Fibroblast of skin of scalp (primary cell): ENCODE data around the gene TARS2.

Source experiments
- DNase-seq: peaks from one replicate; pipeline ENCODE4 v3.0.0-alpha.2; 2013

Gene TARS2

GRCh38 chr1:150511551-150511950 is 24.3 kb downstream of the TARS2 start:
- DNase-seq: no peak

- DNase-seq: no peak
These were observed 24.9 kb downstream of the TARS2 start for GRCh38 chr1:150511985-150512660.

DNA sequence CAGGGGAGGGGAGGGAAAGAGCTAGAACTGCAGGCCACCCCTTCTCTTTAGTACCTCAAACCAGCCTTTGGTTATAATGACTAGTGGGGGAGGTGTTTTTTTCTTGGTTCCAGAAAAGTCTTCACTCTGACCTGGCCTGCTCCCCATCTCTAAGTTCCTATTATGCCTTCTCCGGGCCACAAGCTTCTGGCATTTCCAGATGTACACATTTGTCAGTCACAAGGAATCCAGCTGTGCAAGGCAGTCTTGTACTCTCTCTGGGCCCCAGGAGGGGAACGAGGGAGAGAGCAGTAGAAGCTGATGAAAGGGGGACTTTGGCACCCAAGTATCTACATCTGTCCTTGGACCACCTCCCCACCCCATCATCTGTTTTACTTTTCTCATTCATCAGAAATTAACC is 25.6 kb downstream of the TARS2 start:
- no peak for DNase-seq

GRCh38 chr1:150513351-150513791 is 26.2 kb downstream of the TARS2 start:
- DNase-seq: no peak

DNA sequence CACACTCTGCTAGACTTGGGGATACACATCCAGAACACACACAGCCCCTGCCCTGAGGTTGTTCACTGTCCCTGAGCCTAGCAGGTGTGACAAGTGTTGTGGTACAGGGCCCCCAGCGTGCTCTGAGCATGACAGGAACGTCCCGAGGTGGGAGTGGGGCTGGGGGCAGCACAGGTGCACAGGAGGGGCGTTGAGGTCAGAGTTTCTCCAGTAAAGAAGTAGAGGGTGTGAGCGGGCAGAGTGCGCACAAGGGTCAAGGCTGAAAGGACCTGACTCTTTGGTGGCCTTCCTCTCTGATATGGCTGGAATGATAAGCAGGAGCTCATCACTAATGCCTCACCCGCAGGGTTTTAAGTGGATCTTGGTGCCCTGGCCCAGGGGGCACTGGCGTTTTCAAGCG is 27.0 kb downstream of the TARS2 start:
- DNase-seq: no peak

DNA sequence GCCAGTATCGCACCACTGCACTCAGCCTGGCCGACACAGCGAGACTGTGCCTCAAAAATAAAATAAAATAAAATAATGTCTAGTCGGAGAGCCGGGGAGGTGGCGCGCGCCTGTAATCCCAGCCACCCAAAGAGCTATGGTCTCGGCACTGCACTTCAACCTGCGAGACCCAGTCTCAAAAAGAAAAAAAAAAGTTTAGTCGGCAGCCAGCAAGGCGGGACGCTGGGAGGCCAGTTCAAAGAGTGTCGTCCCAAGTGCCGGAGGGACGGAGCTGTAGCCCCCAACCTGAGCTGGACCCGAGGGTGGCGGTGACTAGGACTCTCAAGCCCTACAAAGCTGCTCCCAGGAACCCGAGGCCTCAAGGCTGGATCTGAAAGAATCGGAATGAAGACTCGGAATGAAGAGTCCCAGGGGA is 27.7 kb downstream of the TARS2 start:
- DNase-seq: no peak

DNA sequence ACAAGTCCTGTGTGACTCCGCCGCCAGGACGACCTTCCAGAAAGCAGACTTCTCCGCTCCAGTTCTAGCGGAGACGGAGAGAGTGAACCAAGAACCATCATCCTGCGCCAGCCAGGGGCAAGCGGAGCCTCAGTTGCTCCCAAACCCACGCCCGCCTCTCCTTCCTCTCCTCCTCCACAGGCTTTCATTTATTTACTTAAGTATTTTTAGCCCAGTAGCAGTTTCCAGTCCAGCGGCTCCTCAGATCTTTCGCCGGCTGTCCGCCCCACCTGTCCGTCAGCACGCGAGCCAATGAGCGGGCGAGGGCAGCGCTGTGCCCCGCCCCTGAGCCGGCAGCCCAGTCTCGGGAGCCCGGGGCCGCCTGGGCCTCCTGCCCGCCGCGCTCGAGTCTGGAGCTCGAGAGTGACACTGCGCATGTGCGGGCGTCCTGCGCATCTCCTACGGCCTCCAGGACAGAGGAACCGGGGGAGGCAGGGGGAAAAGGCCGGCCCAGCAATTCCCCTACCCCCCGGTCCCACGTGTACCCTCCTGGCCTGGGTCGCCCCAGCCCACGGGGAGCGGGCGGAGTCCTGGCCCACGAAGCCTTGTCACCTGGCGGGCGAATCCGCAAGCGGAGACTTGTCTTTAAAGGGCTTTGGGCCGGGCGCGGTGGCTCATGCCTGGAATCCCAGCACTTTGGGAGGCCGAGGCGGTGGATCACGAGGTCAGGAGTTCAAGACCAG is 28.3 kb downstream of the TARS2 start, which contains the start of gene FALEC:
Gene FALEC, plus strand, starts transcription at position 425 of the 722 bp plus-strand sequence.
- DNase-seq: peak; percentile 97

- no peak for DNase-seq
These were observed 28.9 kb downstream of the TARS2 start for GRCh38 chr1:150516050-150516591.

GRCh38 chr1:150516616-150517015 is 29.4 kb downstream of the TARS2 start:
- DNase-seq: no peak

DNA sequence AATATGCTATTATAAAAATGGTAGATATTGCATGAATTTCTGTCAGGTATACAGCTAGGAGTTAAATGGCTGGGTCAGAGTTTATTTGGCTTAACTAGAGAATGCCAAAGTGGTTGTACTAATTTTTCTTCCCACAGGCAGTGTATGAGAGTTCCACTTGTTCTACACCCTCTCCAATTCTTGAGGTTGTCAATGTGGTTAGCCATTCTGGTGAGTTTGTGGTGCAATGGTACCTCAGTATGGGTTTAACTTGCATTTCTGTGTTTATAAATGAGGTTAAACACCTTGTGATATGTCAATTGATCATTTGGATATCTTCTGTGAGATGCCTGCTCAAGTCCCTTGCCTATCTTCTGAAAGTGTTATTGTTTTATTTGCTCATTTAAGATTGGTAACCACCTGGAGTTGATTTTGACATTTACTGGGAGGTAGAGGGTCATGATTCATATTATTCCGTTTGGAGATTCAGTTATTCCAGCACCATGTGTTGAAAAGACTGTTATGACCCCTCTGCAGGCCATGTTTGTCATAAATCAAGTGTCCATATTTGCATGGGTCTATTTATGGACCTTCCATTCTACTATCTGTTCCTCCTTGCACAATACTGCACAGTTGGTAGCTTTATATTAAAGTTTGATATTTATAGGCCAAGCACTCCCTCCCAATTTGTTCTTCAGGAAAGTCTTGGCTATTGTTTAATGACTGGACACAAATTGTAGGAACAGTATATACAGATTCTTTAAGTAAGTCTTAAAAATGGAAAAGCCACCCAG is 34.2 kb downstream of the TARS2 start:
- no peak for DNase-seq

GRCh38 chr1:150525348-150525747 is 38.1 kb downstream of the TARS2 start:
- no peak for DNase-seq

DNA sequence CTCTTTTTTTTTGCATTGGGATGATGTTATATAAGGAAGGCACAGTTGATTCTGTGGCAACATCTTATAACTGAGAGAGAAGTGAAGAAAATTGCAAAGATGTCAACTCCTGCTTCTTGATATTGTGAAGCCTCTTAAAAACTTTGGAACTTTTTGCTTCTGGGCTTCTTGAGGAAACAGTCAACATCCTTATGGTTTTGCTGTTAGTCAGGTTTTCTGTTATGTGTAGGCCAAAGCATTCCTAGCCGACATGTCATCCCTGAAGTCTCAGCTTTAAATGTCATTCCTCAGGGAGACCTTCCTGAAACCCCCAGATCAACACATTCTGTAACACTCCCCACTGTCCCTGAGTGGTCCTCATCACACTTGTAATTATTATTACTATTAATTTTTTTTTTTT is 41.0 kb downstream of the TARS2 start:
- peak; percentile 75 for DNase-seq

DNA sequence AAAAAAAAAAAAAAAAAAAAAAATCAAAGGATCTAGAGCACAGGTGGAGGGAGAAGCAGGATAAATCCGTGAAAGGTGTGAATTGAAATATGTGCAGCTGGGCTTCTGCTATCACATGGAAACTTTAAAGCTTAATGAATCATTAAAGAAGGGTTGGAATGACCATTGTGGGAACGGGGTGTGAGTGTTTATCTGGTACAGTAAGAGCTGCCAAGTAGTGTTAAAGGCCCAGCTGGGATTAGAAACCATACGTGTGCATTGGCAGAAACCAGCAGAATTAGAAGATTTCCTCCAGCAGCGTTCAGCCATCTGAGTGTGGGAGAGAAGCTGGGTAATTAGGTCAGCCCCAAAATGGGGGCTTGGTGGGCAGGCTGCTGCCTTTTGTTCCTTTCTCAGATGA is 41.8 kb downstream of the TARS2 start:
- no peak for DNase-seq

DNA sequence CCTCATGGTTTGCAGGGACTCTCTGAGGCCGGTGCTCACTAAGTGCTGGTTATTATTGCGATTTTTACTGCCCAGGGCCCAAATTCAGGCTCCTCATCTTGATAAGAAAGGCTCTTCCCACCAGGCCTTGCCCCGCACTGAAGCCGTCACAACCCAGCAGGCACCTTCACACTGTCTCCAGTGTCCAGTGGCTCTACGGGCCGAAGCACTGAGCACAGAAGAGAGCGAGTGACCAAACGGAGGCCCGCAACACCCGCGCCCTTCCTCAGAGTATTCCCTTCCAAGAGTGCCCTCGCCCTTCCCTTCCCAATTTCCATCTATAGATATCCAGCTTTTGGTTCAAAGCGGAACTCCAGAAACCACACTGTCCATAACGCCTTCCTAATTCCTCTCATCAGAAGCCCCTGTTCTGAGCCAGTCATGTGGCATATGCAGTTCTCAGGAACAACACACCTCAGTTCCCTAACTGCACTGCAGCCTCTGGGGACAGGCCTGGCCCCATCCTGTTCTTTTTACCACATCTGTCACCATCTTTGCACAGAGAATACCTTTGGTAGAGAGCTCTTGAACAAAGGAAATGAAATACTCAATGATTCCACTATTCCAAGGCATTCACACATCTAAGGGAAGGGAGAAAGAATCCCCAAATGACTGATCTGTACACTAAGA is 43.4 kb downstream of the TARS2 start:
- DNase-seq: no peak

DNA sequence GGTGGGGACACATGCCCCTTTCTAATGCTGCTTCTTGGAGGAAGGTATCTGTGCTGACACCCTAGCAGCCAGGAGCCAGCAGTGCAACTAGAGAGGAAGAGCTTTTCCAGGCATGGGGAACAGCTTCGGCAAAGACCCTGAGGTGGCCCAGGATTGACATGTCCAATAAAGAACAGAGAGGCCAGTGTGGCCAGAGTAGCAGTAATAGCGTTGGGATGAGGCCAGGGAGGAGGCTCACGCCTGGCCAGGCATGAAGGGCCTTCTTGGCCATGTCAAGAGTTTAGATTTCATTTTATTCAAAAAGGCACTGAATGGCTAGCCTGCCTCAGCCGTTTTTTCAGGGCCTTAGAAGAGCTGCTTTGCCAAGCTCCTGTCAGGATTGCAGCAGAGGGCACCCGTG is 45.6 kb downstream of the TARS2 start:
- DNase-seq: no peak

DNA sequence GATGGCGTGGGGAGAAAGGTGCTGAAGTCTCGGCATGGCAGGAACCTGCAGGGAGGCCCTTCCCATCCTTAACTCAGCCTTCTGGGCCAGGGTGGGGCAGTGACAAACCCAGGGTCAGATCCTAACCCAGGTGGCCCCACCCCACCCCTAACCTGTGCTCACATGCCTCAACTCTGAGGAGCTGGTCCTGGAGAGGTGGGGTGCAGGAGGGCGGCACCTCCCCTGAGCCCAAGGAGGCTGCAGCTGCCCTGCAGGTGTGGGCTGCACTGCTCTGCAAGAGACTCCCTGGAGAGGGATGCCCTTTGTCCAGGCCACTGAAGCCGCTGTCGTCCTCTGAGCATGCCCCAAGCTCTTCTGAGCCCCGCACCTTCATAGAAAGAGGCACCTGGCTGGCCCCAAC is 46.8 kb downstream of the TARS2 start:
- DNase-seq: no peak

- DNase-seq: peak; percentile 75
These were observed 48.5 kb downstream of the TARS2 start for GRCh38 chr1:150535511-150536287.

GRCh38 chr1:150536836-150537731 is 49.9 kb downstream of the TARS2 start:
- peak; percentile 46 for DNase-seq

GRCh38 chr1:150537732-150538684 is 50.8 kb downstream of the TARS2 start:
- peak; percentile 93 for DNase-seq
